H1 (cell line): Measurements from ENCODE around the gene PRG3. TPM values are rescaled to one million over a fixed set of nuclear protein-coding genes. Genes with fewer than 3 reads are reported as not detected.

Experiments
- CTCF ChIA-PET: fragments of 300-600 bp; sonication (Branson Sonifier 250); formaldehyde crosslinking; loops from one replicate; lab custom pipeline; 2021; ENCODE audit not compliant: partially characterized antibody; lab: Charles Lee
- POLR2A ChIA-PET: fragments of 300-600 bp; sonication (Branson Sonifier 250); formaldehyde crosslinking; loops from one replicate; lab custom pipeline; 2021; ENCODE audit warnings: inconsistent platforms; ENCODE audit not compliant: partially characterized antibody; lab: Charles Lee
- DNase-seq, 2 experiments: peaks; one replicate each; pipeline versions ENCODE4 v3.0.0 to v3.0.0-alpha.2; 2010 to 2022; ENCODE audit warnings: low spot score in 2 of 2, low read depth in 1 of 2, mixed read lengths in 1 of 2
- FAIRE-seq: peaks from 2 replicates; lab custom pipeline; 2011; peaks lifted over from hg19 to GRCh38; lab: Jason Lieb, UNC
- H2AFZ ChIP-seq: 2 replicates; pipeline ENCODE4 v1.8.1; 2012; ENCODE audit warnings: low read length, inconsistent platforms
- H2AK5ac ChIP-seq: 2 replicates; pipeline ENCODE4 v1.6.1; 2013; ENCODE audit warnings: low read depth, low read length
- H2BK120ac ChIP-seq: replicated peaks from 2 replicates; pipeline ENCODE3; 2013; ENCODE audit warnings: low read depth, low read length, inconsistent platforms
- H2BK12ac ChIP-seq: 2 replicates; pipeline ENCODE4 v1.6.1; 2013; ENCODE audit warnings: low read depth, low read length
- H2BK15ac ChIP-seq: 2 replicates; pipeline ENCODE4 v1.6.1; 2013; ENCODE audit warnings: low read length
- H2BK20ac ChIP-seq: 2 replicates; pipeline ENCODE4 v1.6.1; 2013; ENCODE audit warnings: low read length
- H2BK5ac ChIP-seq: 2 replicates; pipeline ENCODE4 v1.6.1; 2013; ENCODE audit warnings: low read depth, low read length
- H3K14ac ChIP-seq: 2 replicates; pipeline ENCODE4 v1.6.1; 2013; ENCODE audit warnings: inconsistent platforms; ENCODE audit not compliant: insufficient read length
- H3K18ac ChIP-seq: 2 replicates; pipeline ENCODE4 v1.6.1; 2013; ENCODE audit warnings: low read length; ENCODE audit errors: extremely low read depth
- H3K23ac ChIP-seq: 2 replicates; pipeline ENCODE4 v1.6.1; 2013; ENCODE audit warnings: inconsistent platforms; ENCODE audit not compliant: insufficient read length
- H3K23me2 ChIP-seq: 2 replicates; pipeline ENCODE4 v1.6.1; 2013; ENCODE audit warnings: low read depth, low read length
- H3K27ac ChIP-seq: 2 replicates; pipeline ENCODE4 v1.6.1; 2011; ENCODE audit warnings: low read depth, low read length, inconsistent platforms
- H3K27me3 ChIP-seq, 4 experiments: replicated peaks in 1 of 4; 1 replicate in 1 of 4; 2 replicates in 3 of 4; pipeline versions ENCODE4 v1.6.1 to v1.8.1; 2011 to 2013; ENCODE audit warnings: low read length in 3 of 4, mild to moderate bottlenecking in 3 of 4, inconsistent platforms in 2 of 4, mixed read lengths in 2 of 4, moderate library complexity in 1 of 4; ENCODE audit not compliant: control insufficient read depth in 3 of 4, insufficient read depth in 3 of 4; ENCODE audit errors: extremely low read depth in 1 of 4
- H3K36me3 ChIP-seq, 4 experiments: 2 replicates each; pipeline versions ENCODE4 v1.6.1 to v1.8.1; 2011 to 2013; ENCODE audit warnings: mild to moderate bottlenecking in 4 of 4, low read length in 3 of 4, moderate library complexity in 2 of 4, control low read depth in 1 of 4, inconsistent platforms in 1 of 4; ENCODE audit not compliant: insufficient read depth in 4 of 4, control insufficient read depth in 2 of 4
- H3K4ac ChIP-seq: replicated peaks from 2 replicates; pipeline ENCODE3; 2013; ENCODE audit warnings: low read length, low read depth, mixed read lengths, inconsistent platforms; ENCODE audit not compliant: insufficient read length
- H3K4me1 ChIP-seq, 4 experiments: replicated peaks in 1 of 4; 1 replicate in 1 of 4; 2 replicates in 3 of 4; pipeline versions ENCODE4 v1.6.1 to v1.8.1; 2011 to 2013; ENCODE audit warnings: low read length in 3 of 4, inconsistent platforms in 2 of 4, mixed read lengths in 1 of 4; ENCODE audit not compliant: insufficient read depth in 4 of 4, control insufficient read depth in 3 of 4
- H3K4me2 ChIP-seq, 2 experiments: 2 replicates each; pipeline versions ENCODE4 v1.6.1 to v1.8.1; 2011 to 2013; ENCODE audit warnings: low read depth in 2 of 2, low read length in 2 of 2, control low read depth in 1 of 2, inconsistent platforms in 1 of 2, mild to moderate bottlenecking in 1 of 2; ENCODE audit not compliant: insufficient read depth in 1 of 2
- H3K4me3 ChIP-seq, 4 experiments: fragments of 200-600, 300-600 bp in 1 of 4; sonication (generic), shearing (Covaris generic), sonication (Bioruptor Twin) in 1 of 4; 2 replicates each; pipeline versions ENCODE4 v1.5.1 to v1.8.1; 2011 to 2016; ENCODE audit warnings: low read length in 4 of 4, low read depth in 3 of 4, control low read depth in 2 of 4, inconsistent platforms in 2 of 4, mild to moderate bottlenecking in 2 of 4, mixed read lengths in 1 of 4, moderate library complexity in 1 of 4; ENCODE audit not compliant: insufficient read depth in 2 of 4; ENCODE audit errors: extremely low read depth in 1 of 4
- H3K56ac ChIP-seq: replicated peaks from 2 replicates; pipeline ENCODE3; 2013; ENCODE audit warnings: low read depth, mild to moderate bottlenecking, mixed read lengths, low read length, inconsistent platforms; ENCODE audit not compliant: insufficient read length
- H3K79me1 ChIP-seq: 2 replicates; pipeline ENCODE4 v1.6.1; 2013; ENCODE audit warnings: low read depth, low read length, control low read depth
- H3K79me2 ChIP-seq, 2 experiments: 2 replicates each; pipeline versions ENCODE4 v1.6.1 to v1.8.1; 2012 to 2013; ENCODE audit warnings: low read length in 2 of 2, mild to moderate bottlenecking in 2 of 2, inconsistent platforms in 1 of 2; ENCODE audit not compliant: insufficient read depth in 2 of 2, control insufficient read depth in 1 of 2
- H3K9ac ChIP-seq, 4 experiments: replicated peaks in 1 of 4; 1 replicate in 1 of 4; 2 replicates in 3 of 4; pipeline versions ENCODE4 v1.6.1 to v1.8.1; 2011 to 2013; ENCODE audit warnings: low read depth in 3 of 4, low read length in 3 of 4, control low read depth in 2 of 4, mild to moderate bottlenecking in 2 of 4, moderate library complexity in 2 of 4, inconsistent platforms in 1 of 4; ENCODE audit errors: extremely low read depth in 1 of 4
- H3K9me3 ChIP-seq, 2 experiments: 2 replicates each; pipeline versions ENCODE4 v1.6.1 to v1.8.1; 2012 to 2013; ENCODE audit warnings: mild to moderate bottlenecking in 2 of 2, moderate library complexity in 2 of 2, control low read depth in 1 of 2, inconsistent platforms in 1 of 2, low read depth in 1 of 2, low read length in 1 of 2, mixed read lengths in 1 of 2; ENCODE audit not compliant: insufficient read depth in 2 of 2
- H4K20me1 ChIP-seq, 2 experiments: replicated peaks in 1 of 2; 2 replicates each; pipeline versions ENCODE3 to v1.8.1; 2011 to 2013; ENCODE audit warnings: inconsistent platforms in 2 of 2, low read length in 2 of 2, mild to moderate bottlenecking in 1 of 2; ENCODE audit not compliant: insufficient read depth in 2 of 2, control insufficient read depth in 1 of 2
- H4K5ac ChIP-seq: 2 replicates; pipeline ENCODE4 v1.6.1; 2013; ENCODE audit warnings: low read length, low read depth, mixed read lengths, inconsistent platforms; ENCODE audit not compliant: insufficient read length
- H4K8ac ChIP-seq: 2 replicates; pipeline ENCODE4 v1.8.0; 2013; ENCODE audit warnings: mild to moderate bottlenecking, moderate library complexity, low read length, inconsistent platforms; ENCODE audit not compliant: insufficient read depth; ENCODE audit errors: extremely low read depth
- H4K91ac ChIP-seq: replicated peaks from 2 replicates; pipeline ENCODE3; 2013; ENCODE audit warnings: low read length, mixed read lengths, inconsistent platforms; ENCODE audit not compliant: insufficient read length
- CBX5 ChIP-seq: fragments of 300-800, 300-1000 bp; sonication (generic); IDR thresholded peaks from 2 replicates; pipeline ENCODE4 v1.7.1; 2016; ENCODE audit warnings: antibody characterized with exemption, low read length, low read depth
- CHD1 ChIP-seq: IDR thresholded peaks from 2 replicates; pipeline ENCODE4 v1.6.1; 2012; ENCODE audit warnings: low read depth, low read length, improper control_type of control experiment
- FOSL1 ChIP-seq: IDR thresholded peaks from 2 replicates; pipeline ENCODE4 v1.6.1; 2011; ENCODE audit warnings: mild to moderate bottlenecking, low read depth, low read length, moderate library complexity; ENCODE audit not compliant: insufficient read depth
- HDAC2 ChIP-seq, 2 experiments: fragments of 300-600 bp in 1 of 2; sonication (generic) in 1 of 2; IDR thresholded peaks; 2 replicates each; pipeline ENCODE4 v1.6.1; 2011 to 2012; ENCODE audit warnings: low read depth in 2 of 2, low read length in 2 of 2, mild to moderate bottlenecking in 2 of 2, moderate library complexity in 2 of 2, borderline replicate concordance in 1 of 2, inconsistent platforms in 1 of 2
- KDM5A ChIP-seq: fragments of 200-600 bp; IDR thresholded peaks from 2 replicates; pipeline ENCODE4 v1.7.1; 2012; ENCODE audit warnings: mild to moderate bottlenecking, low read length, inconsistent platforms, mixed read lengths
- MAFK ChIP-seq: IDR thresholded peaks from 2 replicates; pipeline ENCODE4 v1.6.1; 2012; ENCODE audit warnings: low read depth, mild to moderate bottlenecking, improper control_type of control experiment, low read length
- RAD21 ChIP-seq, 2 experiments: IDR thresholded peaks in 1 of 2; conservative IDR thresholded peaks in 1 of 2; 2 replicates each; pipeline ENCODE4 v1.6.1; 2011; ENCODE audit warnings: low read depth in 2 of 2, low read length in 2 of 2, improper control_type of control experiment in 1 of 2, inconsistent platforms in 1 of 2, mild to moderate bottlenecking in 1 of 2, moderate library complexity in 1 of 2
- RXRA ChIP-seq: IDR thresholded peaks from 2 replicates; pipeline ENCODE4 v1.6.1; 2011; ENCODE audit warnings: low read depth, mild to moderate bottlenecking, low read length, moderate library complexity; ENCODE audit not compliant: insufficient read depth
- TEAD4 ChIP-seq: IDR thresholded peaks from 2 replicates; pipeline ENCODE4 v1.6.1; 2012; ENCODE audit warnings: low read depth, low read length, inconsistent platforms, mixed read lengths
- WGBS, 2 experiments: shearing (Covaris generic) in 1 of 2; methylation state at CpG; one replicate each; pipeline versions ENCODE4 v1.1.6 to v1.1.7; 2013 to 2015; ENCODE audit warnings: low lambda C conversion rate in 2 of 2, mixed read lengths in 2 of 2, inconsistent platforms in 1 of 2, low coverage in 1 of 2, missing lambda C conversion rate in 1 of 2; ENCODE audit not compliant: insufficient replicate concordance in 2 of 2, insufficient coverage in 1 of 2, insufficient read length in 1 of 2; ENCODE audit errors: extremely low coverage in 1 of 2, missing lambda C conversion rate in 1 of 2; 5-methylcytosine and 5-hydroxymethylcytosine counted together
- polyA plus RNA-seq, 7 experiments: library from polyadenylated mRNA; depleted of rRNA in 3 of 7; stranded (reverse) in 5 of 7; unstranded in 2 of 7; fragments of >200 nt in 5 of 7; fragments of 200-250 nt in 2 of 7; gene quantifications; 1 replicate in 5 of 7; 2 replicates in 1 of 7; 4 replicates in 1 of 7; pipeline versions ENCODE4 v1.2.1 to v1.2.3, GENCODE V29; 2011 to 2013; ENCODE audit warnings: missing spikeins in 2 of 7, mixed read lengths in 2 of 7
- total RNA-seq: library from RNA; stranded (reverse); fragmentation: NEBNext Ultra II Directional; extraction: Animal tissue kit (Norgen Biotek cat#: 25700); gene quantifications from 2 replicates; pipeline ENCODE4 v1.2.1, GENCODE V29; 2021
- TF ChIP-seq, protein P1 (sequence below): IDR thresholded peaks from 2 replicates; pipeline ENCODE4 v1.6.1; 2011; ENCODE audit warnings: low read length, improper control_type of control experiment
- TF ChIP-seq, protein P2 (sequence below): IDR thresholded peaks from 2 replicates; pipeline ENCODE4 v1.6.1; 2012; ENCODE audit warnings: inconsistent platforms

PRG3 gene
- total and polyA plus RNA-seq, 2 of the 8 experiments (the other 6 are each of a cell fraction or from before 2014, with no cell fraction given): not detected

DNA sequence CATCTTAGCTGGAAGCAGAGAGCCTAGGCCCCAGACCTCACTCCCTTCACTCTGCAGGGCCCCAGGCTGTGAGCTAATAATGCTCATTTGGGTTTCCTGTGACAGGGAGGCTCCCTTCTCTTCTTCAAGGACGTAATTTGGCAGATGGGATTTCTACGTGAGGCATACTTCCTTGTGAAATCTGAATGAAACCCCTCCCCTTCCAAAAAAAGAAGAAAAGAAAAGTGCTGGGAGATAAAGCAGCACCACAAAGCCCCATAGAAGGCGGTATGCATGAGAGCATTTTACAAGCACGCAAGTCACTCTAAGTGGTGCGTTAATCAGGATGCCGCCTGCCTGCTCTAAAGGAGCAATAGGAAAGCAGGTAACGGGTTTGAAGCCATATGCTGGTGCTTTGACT, 37.1 kb downstream of the PRG3 start:
- H3K4me3 ChIP-seq: no peak overlapping the region
- H3K9me3 ChIP-seq: no peaks in the 10 kb centered on the region
- 0 out of 2 replicates have a peak overlapping the region, but pooled peaks have one; percentile 10 for H2BK12ac ChIP-seq
- H4K20me1 ChIP-seq: no peaks in the 10 kb centered on the region
- no peak overlapping the region for H3K4me2 ChIP-seq
- no peaks in the 10 kb centered on the region for H3K36me3 ChIP-seq
- H3K4ac ChIP-seq: no peak overlapping the region
- no peaks in the 10 kb centered on the region for H3K79me2 ChIP-seq
- no peak overlapping the region for H2BK20ac ChIP-seq
- H2BK15ac ChIP-seq: no peak overlapping the region
- ChIA-PET POLR2A (interaction anchor here (1.5 to 45.7 kb wide), 2 partner anchors 36 to 295 kb away, joined by 3 to 1279 read pairs; partner anchors contain the start of gene TNKS1BP1), CTCF (interaction anchor here (0.8 to 6.3 kb wide), 10 partner anchors 9 to 297 kb away, joined by 3 to 49 read pairs (median 4); partner anchors contain the start of genes RTN4RL2 and TIMM10)
- no peak overlapping the region for H3K23ac ChIP-seq
- FAIRE-seq: no peak
- H2BK120ac ChIP-seq: no peak overlapping the region
- no peak overlapping the region for H3K56ac ChIP-seq
- H4K5ac ChIP-seq: no peak overlapping the region
- DNase-seq: no peak
- no peak overlapping the region for H4K91ac ChIP-seq
- H2AFZ ChIP-seq: 0 out of 2 replicates have a peak overlapping the region, but pooled peaks have one; percentile 49
- no peak overlapping the region for H3K9ac ChIP-seq
- no peak overlapping the region for H2BK5ac ChIP-seq
- H3K23me2 ChIP-seq: no peaks in the 10 kb centered on the region
- H3K27ac ChIP-seq: no peak overlapping the region
- no peak overlapping the region for H3K18ac ChIP-seq
- H3K14ac ChIP-seq: no peak overlapping the region
- H3K27me3 ChIP-seq: peaks cover 0 to 9% (median 7%) of the 10 kb centered on the region in 4 experiments; a peak in 4 of 7 replicates
- no peak overlapping the region for H4K8ac ChIP-seq
- 81% methylated on average over 7 of the region's 7 CpGs; no CpG with 5 or more reads in 1 of the 2 experiments for WGBS, 2 experiments
- H3K4me1 ChIP-seq: peaks cover 5 to 14% (median 7%) of the 10 kb centered on the region in 4 experiments; a peak in 6 of 7 replicates
- no peaks in the 10 kb centered on the region for H3K79me1 ChIP-seq
- H2AK5ac ChIP-seq: no peak overlapping the region
- TF ChIP-seq CBX5: no peak
- TF ChIP-seq KDM5A: no peak
- TF ChIP-seq FOSL1: no peak
- TF ChIP-seq, protein P1, sequence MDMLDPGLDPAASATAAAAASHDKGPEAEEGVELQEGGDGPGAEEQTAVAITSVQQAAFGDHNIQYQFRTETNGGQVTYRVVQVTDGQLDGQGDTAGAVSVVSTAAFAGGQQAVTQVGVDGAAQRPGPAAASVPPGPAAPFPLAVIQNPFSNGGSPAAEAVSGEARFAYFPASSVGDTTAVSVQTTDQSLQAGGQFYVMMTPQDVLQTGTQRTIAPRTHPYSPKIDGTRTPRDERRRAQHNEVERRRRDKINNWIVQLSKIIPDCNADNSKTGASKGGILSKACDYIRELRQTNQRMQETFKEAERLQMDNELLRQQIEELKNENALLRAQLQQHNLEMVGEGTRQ: no peak
- TF ChIP-seq MAFK: no peak
- TF ChIP-seq, protein P2, sequence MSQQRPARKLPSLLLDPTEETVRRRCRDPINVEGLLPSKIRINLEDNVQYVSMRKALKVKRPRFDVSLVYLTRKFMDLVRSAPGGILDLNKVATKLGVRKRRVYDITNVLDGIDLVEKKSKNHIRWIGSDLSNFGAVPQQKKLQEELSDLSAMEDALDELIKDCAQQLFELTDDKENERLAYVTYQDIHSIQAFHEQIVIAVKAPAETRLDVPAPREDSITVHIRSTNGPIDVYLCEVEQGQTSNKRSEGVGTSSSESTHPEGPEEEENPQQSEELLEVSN: no peak
- no peak for TF ChIP-seq CHD1
- TF ChIP-seq HDAC2 (IDR thresholded peaks at IDR 0.05; ENCODE audit: borderline replicate concordance in 1 of 2, low read depth in 2 of 2, low read length in 2 of 2): no peak
- no peak for TF ChIP-seq RXRA
- TF ChIP-seq RAD21 (IDR thresholded peaks at IDR 0.05 in 1 of 2, conservative IDR thresholded peaks at IDR 0.05 in 1 of 2; ENCODE audit: low read depth in 2 of 2, low read length in 2 of 2): no peak
- TF ChIP-seq TEAD4: no peak
